Measurements from ENCODE around the gene E2F8. TPM values are rescaled to one million over a fixed set of nuclear protein-coding genes. Genes with fewer than 3 reads are reported as not detected.
"Not testable (repeated sequence)": the region's sequence is repeated elsewhere in the genome, so short reads cannot be mapped to it uniquely, and the experiment has no call there.

E2F8 gene
- total and polyA plus RNA-seq, 2 experiments from 2014 or later: 8.3 to 10.6 TPM

GRCh38 chr11:19275496-19275895, 34.8 kb upstream of the E2F8 start:
- Histone ChIP-seq H3K27ac (ENCODE audit: low read depth) (no peak overlapping the region), H3K4me1 (ENCODE audit: insufficient read depth) (peaks cover 9% of the 10 kb centered on the region), H2AFZ (no peak overlapping the region), H3K27me3 (ENCODE audit: insufficient read depth) (no peaks in the 10 kb centered on the region), H3K36me3 (ENCODE audit: insufficient read depth) (no peaks in the 10 kb centered on the region), H3K9me2 (ENCODE audit: insufficient read depth) (no peaks in the 10 kb centered on the region), H3K4me2 (no peak overlapping the region), H3K4me3 (no peak overlapping the region), H3K79me2 (replicated peaks; ENCODE audit: insufficient read depth) (no peaks in the 10 kb centered on the region), H3F3A (replicated peaks; ENCODE audit: low read depth) (no peaks in the 10 kb centered on the region), H4K20me1 (replicated peaks; ENCODE audit: insufficient read depth) (no peaks in the 10 kb centered on the region)
- DNase-seq (ENCODE audit: low spot score) (no peak), ATAC-seq (no peak)
- Mint-ChIP-seq H3K4me3 (no peak overlapping the region), H3K9me3 (no peaks in the 10 kb centered on the region), H3K27me3 (ENCODE audit: insufficient read depth, low read depth, poor library complexity) (peaks cover 4% of the 10 kb centered on the region), H3K27ac (no peak overlapping the region), H3K36me3 (ENCODE audit: low read depth) (no peaks in the 10 kb centered on the region), H3K4me1 (peaks cover 14% of the 10 kb centered on the region)
- TF ChIP-seq NANOG (IDR thresholded peaks at IDR 0.05; ENCODE audit: borderline replicate concordance): no peak
- TF ChIP-seq CTCF (conservative IDR thresholded peaks at IDR 0.05; ENCODE audit: low read depth in 2 of 2): no peak

DNA sequence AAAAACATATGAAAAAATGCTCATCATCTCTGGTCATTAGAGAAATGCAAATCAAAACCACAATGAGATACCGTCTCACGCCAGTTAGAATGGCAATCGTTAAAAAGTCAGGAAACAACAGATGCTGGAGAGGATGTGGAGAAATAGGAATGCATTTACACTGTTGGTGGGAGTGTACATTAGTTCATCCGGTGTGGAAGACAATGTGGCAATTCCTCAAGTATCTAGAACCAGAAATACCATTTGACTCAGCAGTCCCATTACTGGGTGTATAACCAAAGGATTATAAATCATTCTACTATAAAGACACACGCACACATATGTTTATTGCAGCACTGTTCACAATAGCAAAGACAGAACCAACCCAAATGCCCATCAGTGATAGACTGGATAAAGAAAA, 32.5 kb upstream of the E2F8 start:
- not testable (repeated sequence) for H3K4me3 ChIP-seq; H3K36me3 Mint-ChIP-seq (ENCODE audit: low read depth); DNase-seq (ENCODE audit: low spot score); H4K20me1 ChIP-seq (replicated peaks; ENCODE audit: insufficient read depth); H3F3A ChIP-seq (replicated peaks; ENCODE audit: low read depth); H3K27ac Mint-ChIP-seq; H3K27me3 ChIP-seq (ENCODE audit: insufficient read depth); H3K9me3 Mint-ChIP-seq; H2AFZ ChIP-seq; H3K4me1 ChIP-seq (ENCODE audit: insufficient read depth); H3K4me3 Mint-ChIP-seq; H3K79me2 ChIP-seq (replicated peaks; ENCODE audit: insufficient read depth); H3K27me3 Mint-ChIP-seq (ENCODE audit: insufficient read depth, low read depth, poor library complexity); H3K9me2 ChIP-seq (ENCODE audit: insufficient read depth); H3K4me2 ChIP-seq; H3K27ac ChIP-seq (ENCODE audit: low read depth); ATAC-seq; H3K4me1 Mint-ChIP-seq; H3K36me3 ChIP-seq (ENCODE audit: insufficient read depth)

GRCh38 chr11:19268909-19269308, 28.2 kb upstream of the E2F8 start:
- Histone ChIP-seq H3K4me3 (no peak overlapping the region), H3K9me2 (ENCODE audit: insufficient read depth) (no peaks in the 10 kb centered on the region), H4K20me1 (replicated peaks; ENCODE audit: insufficient read depth) (no peaks in the 10 kb centered on the region), H3F3A (replicated peaks; ENCODE audit: low read depth) (no peaks in the 10 kb centered on the region), H3K4me2 (no peak overlapping the region), H3K36me3 (ENCODE audit: insufficient read depth) (no peaks in the 10 kb centered on the region), H3K79me2 (replicated peaks; ENCODE audit: insufficient read depth) (no peaks in the 10 kb centered on the region), H3K27me3 (ENCODE audit: insufficient read depth) (no peaks in the 10 kb centered on the region), H3K27ac (ENCODE audit: low read depth) (no peak overlapping the region), H2AFZ (no peak overlapping the region), H3K4me1 (ENCODE audit: insufficient read depth) (no peaks in the 10 kb centered on the region)
- ATAC-seq (no peak), DNase-seq (ENCODE audit: low spot score) (no peak)
- Mint-ChIP-seq H3K4me3 (no peak overlapping the region), H3K27me3 (ENCODE audit: insufficient read depth, low read depth, poor library complexity) (peaks cover 4% of the 10 kb centered on the region), H3K4me1 (no peaks in the 10 kb centered on the region), H3K27ac (no peak overlapping the region), H3K36me3 (ENCODE audit: low read depth) (no peaks in the 10 kb centered on the region), H3K9me3 (no peaks in the 10 kb centered on the region)
- TF ChIP-seq ETS1 (IDR thresholded peaks at IDR 0.05) (no peak), EZH2phosphoT487 (IDR thresholded peaks at IDR 0.05; ENCODE audit: unreplicated experiment) (no peak), CREB1 (CRISPR knock-in tag; IDR thresholded peaks at IDR 0.05; ENCODE audit: low read depth) (no peak), CTCF (conservative IDR thresholded peaks at IDR 0.05; ENCODE audit: low read depth in 2 of 2) (no peak), EZH2 (IDR thresholded peaks at IDR 0.05; ENCODE audit: low read depth, unreplicated experiment) (no peak)
